Duodenal mucosa (tissue), 2 donors: ENCODE results near the gene HAP1.
"Not testable (repeated sequence)": the region's sequence is repeated elsewhere in the genome, so short reads cannot be mapped to it uniquely, and the experiment has no call there.

Experiments used
- H3K27ac ChIP-seq: one replicate; pipeline ENCODE4 v1.7.0; 2013; ENCODE audit warnings: low read depth, low read length
- H3K27me3 ChIP-seq, 2 donors: one replicate each; pipeline ENCODE4 v1.7.0; 2013; ENCODE audit warnings: low read length in 2 of 2, control low read depth in 1 of 2; ENCODE audit not compliant: insufficient read depth in 2 of 2, control insufficient read depth in 1 of 2
- H3K36me3 ChIP-seq, 2 donors: one replicate each; pipeline ENCODE4 v1.7.0; 2013; ENCODE audit warnings: low read length in 2 of 2, control low read depth in 1 of 2; ENCODE audit not compliant: insufficient read depth in 2 of 2, control insufficient read depth in 1 of 2
- H3K4me1 ChIP-seq, 2 donors: one replicate each; pipeline ENCODE4 v1.7.0; 2013; ENCODE audit warnings: low read length in 2 of 2, control low read depth in 1 of 2; ENCODE audit not compliant: insufficient read depth in 2 of 2, control insufficient read depth in 1 of 2
- H3K4me3 ChIP-seq, 2 donors: one replicate each; pipeline ENCODE4 v1.7.0; 2013; ENCODE audit warnings: low read length in 2 of 2, low read depth in 1 of 2
- H3K9ac ChIP-seq, 2 donors: one replicate each; pipeline ENCODE4 v1.7.0; 2013; ENCODE audit warnings: low read length in 2 of 2, low read depth in 1 of 2
- H3K9me3 ChIP-seq, 2 donors: one replicate each; pipeline ENCODE4 v1.7.0; 2013; ENCODE audit warnings: low read length in 2 of 2, control low read depth in 1 of 2; ENCODE audit not compliant: control insufficient read depth in 1 of 2

Gene HAP1

GRCh38 chr17:41692722-41693521 is 41.5 kb downstream of the HAP1 start:
- Histone ChIP-seq H3K27me3 (no peaks in the 10 kb centered on the region), H3K9me3 (no peaks in the 10 kb centered on the region), H3K36me3 (peaks cover 39 to 60% of the 10 kb centered on the region in 2 donors), H3K9ac (no peak overlapping the region), H3K4me1 (peaks cover 25 to 26% of the 10 kb centered on the region in 2 donors), H3K4me3 (no peak overlapping the region), H3K27ac (no peak overlapping the region)

GRCh38 chr17:41691031-41691777 is 43.2 kb downstream of the HAP1 start:
- Histone ChIP-seq H3K27me3 (no peaks in the 10 kb centered on the region), H3K4me3 (no peak overlapping the region), H3K27ac (no peak overlapping the region), H3K36me3 (peaks cover 39 to 60% of the 10 kb centered on the region in 2 donors), H3K9me3 (no peaks in the 10 kb centered on the region), H3K9ac (no peak overlapping the region), H3K4me1 (peaks cover 16 to 28% of the 10 kb centered on the region in 2 donors)

- peaks cover 39 to 60% of the 10 kb centered on the region in 2 donors for H3K36me3 ChIP-seq
- no peaks in the 10 kb centered on the region for H3K27me3 ChIP-seq
- no peak overlapping the region for H3K27ac ChIP-seq
- H3K9me3 ChIP-seq, result no peaks in the 10 kb centered on the region
- peaks cover 15 to 28% of the 10 kb centered on the region in 2 donors for H3K4me1 ChIP-seq
- H3K4me3 ChIP-seq, result peak overlapping the region; percentile 92 to 96
- peak overlapping the region; percentile 97 to 98 for H3K9ac ChIP-seq
Observed at GRCh38 chr17:41690497-41690896, 43.9 kb downstream of the HAP1 start.

GRCh38 chr17:41689497-41690299 is 44.7 kb downstream of the HAP1 start:
- Histone ChIP-seq H3K9ac (peak overlapping the region; percentile 97 to 98), H3K4me1 (peaks cover 15 to 28% of the 10 kb centered on the region in 2 donors), H3K4me3 (peak overlapping the region; percentile 92 to 96), H3K27me3 (no peaks in the 10 kb centered on the region), H3K27ac (peak overlapping the region; percentile 100), H3K36me3 (peaks cover 39 to 53% of the 10 kb centered on the region in 2 donors), H3K9me3 (no peaks in the 10 kb centered on the region)

GRCh38 chr17:41688641-41689496 is 45.6 kb downstream of the HAP1 start, which contains the start of gene EIF1:
TSS of gene EIF1 (plus strand) at chr17:41688885. CDS start at chr17:41689039, 154 bp downstream.
- Histone ChIP-seq H3K9ac (peak within 1 kb of the TSS; percentile 97 to 99), H3K36me3 (peaks cover 39 to 45% of the 10 kb centered on the region in 2 donors), H3K4me3 (peak within 1 kb of the TSS; percentile 92 to 96), H3K27ac (peak within 1 kb of the TSS; percentile 100), H3K4me1 (peaks cover 15 to 28% of the 10 kb centered on the region in 2 donors), H3K9me3 (no peaks in the 10 kb centered on the region), H3K27me3 (no peaks in the 10 kb centered on the region)

- no peaks in the 10 kb centered on the region for H3K27me3 ChIP-seq
- peaks cover 35 to 37% of the 10 kb centered on the region in 2 donors for H3K36me3 ChIP-seq
- peak overlapping the region; percentile 79 to 89 for H3K4me3 ChIP-seq
- H3K9me3 ChIP-seq, result no peaks in the 10 kb centered on the region
- peaks cover 15 to 28% of the 10 kb centered on the region in 2 donors for H3K4me1 ChIP-seq
- H3K9ac ChIP-seq, result peak overlapping the region; percentile 79 to 99
- peak overlapping the region; percentile 100 for H3K27ac ChIP-seq
Observed at GRCh38 chr17:41687828-41688640, 46.4 kb downstream of the HAP1 start.

GRCh38 chr17:41686281-41686680 is 48.2 kb downstream of the HAP1 start:
- Histone ChIP-seq H3K27ac (no peak overlapping the region), H3K4me3 (no peak overlapping the region), H3K9me3 (no peaks in the 10 kb centered on the region), H3K27me3 (no peaks in the 10 kb centered on the region), H3K4me1 (peaks cover 15 to 26% of the 10 kb centered on the region in 2 donors), H3K9ac (no peak overlapping the region), H3K36me3 (peaks cover 19% of the 10 kb centered on the region in 2 donors)

- H3K27ac ChIP-seq, H3K9ac ChIP-seq, H3K27me3 ChIP-seq, H3K9me3 ChIP-seq, H3K4me3 ChIP-seq: not testable (repeated sequence)
- Histone ChIP-seq H3K4me1 (peaks cover 10 to 21% of the 10 kb centered on the region in 2 donors), H3K36me3 (peaks cover 14% of the 10 kb centered on the region in 2 donors)
Observed at GRCh38 chr17:41685753-41686152, 48.7 kb downstream of the HAP1 start.
